ENCODE data around the gene LIN28B.

The LIN28B gene

GRCh38 chr6:104956731-104957294 is at the start of gene LIN28B:
TSS of gene LIN28B (plus strand) at chr6:104957107. CDS start at chr6:104957251, 144 bp downstream.
- no peak for DNase-seq (ENCODE audit: low read depth)
- Histone ChIP-seq H3K4me1 (ENCODE audit: control insufficient read depth, insufficient read depth, low read length) (peaks cover 4% of the 10 kb centered on the region), H3K9me3 (ENCODE audit: control insufficient read depth, low read length) (peaks cover 12% of the 10 kb centered on the region), H3K4me3 (ENCODE audit: low read length) (no peak within 1 kb of the TSS), H3K9ac (ENCODE audit: low read length) (no peak within 1 kb of the TSS), H3K27me3 (replicated peaks; ENCODE audit: control insufficient read depth, insufficient read depth, low read length) (peaks cover 76% of the 10 kb centered on the region), H3K36me3 (ENCODE audit: control insufficient read depth, insufficient read depth, low read length, severe bottlenecking) (no peaks in the 10 kb centered on the region)

- DNase-seq (ENCODE audit: low read depth): peak; percentile 6
- Histone ChIP-seq H3K4me1 (ENCODE audit: control insufficient read depth, insufficient read depth, low read length) (no peaks in the 10 kb centered on the region), H3K27me3 (replicated peaks; ENCODE audit: control insufficient read depth, insufficient read depth, low read length) (no peaks in the 10 kb centered on the region), H3K9me3 (ENCODE audit: control insufficient read depth, low read length) (peaks cover 6% of the 10 kb centered on the region), H3K4me3 (ENCODE audit: low read length) (no peak overlapping the region), H3K9ac (ENCODE audit: low read length) (no peak overlapping the region), H3K36me3 (ENCODE audit: control insufficient read depth, insufficient read depth, low read length, severe bottlenecking) (no peaks in the 10 kb centered on the region)
Observed at GRCh38 chr6:104908031-104908887, 48.6 kb upstream of the LIN28B start.

GRCh38 chr6:104908888-104909525 is 47.9 kb upstream of the LIN28B start:
- peaks cover 6% of the 10 kb centered on the region for H3K9me3 ChIP-seq (ENCODE audit: control insufficient read depth, low read length)
- no peaks in the 10 kb centered on the region for H3K36me3 ChIP-seq (ENCODE audit: control insufficient read depth, insufficient read depth, low read length, severe bottlenecking)
- no peaks in the 10 kb centered on the region for H3K4me1 ChIP-seq (ENCODE audit: control insufficient read depth, insufficient read depth, low read length)
- H3K9ac ChIP-seq (ENCODE audit: low read length): no peak overlapping the region
- no peak for DNase-seq (ENCODE audit: low read depth)
- no peaks in the 10 kb centered on the region for H3K27me3 ChIP-seq (replicated peaks; ENCODE audit: control insufficient read depth, insufficient read depth, low read length)
- H3K4me3 ChIP-seq (ENCODE audit: low read length): no peak overlapping the region

GRCh38 chr6:104921896-104922295 is 35.0 kb upstream of the LIN28B start:
- Histone ChIP-seq H3K4me3 (ENCODE audit: low read length) (no peak overlapping the region), H3K9ac (ENCODE audit: low read length) (no peak overlapping the region), H3K4me1 (ENCODE audit: control insufficient read depth, insufficient read depth, low read length) (no peaks in the 10 kb centered on the region), H3K27me3 (replicated peaks; ENCODE audit: control insufficient read depth, insufficient read depth, low read length) (peaks cover 7% of the 10 kb centered on the region), H3K9me3 (ENCODE audit: control insufficient read depth, low read length) (peaks cover 4% of the 10 kb centered on the region), H3K36me3 (ENCODE audit: control insufficient read depth, insufficient read depth, low read length, severe bottlenecking) (no peaks in the 10 kb centered on the region)
- DNase-seq (ENCODE audit: low read depth): no peak

GRCh38 chr6:104928141-104928540 is 28.8 kb upstream of the LIN28B start:
- DNase-seq (ENCODE audit: low read depth): no peak

GRCh38 chr6:104929353-104929752 is 27.6 kb upstream of the LIN28B start:
- H3K9me3 ChIP-seq (ENCODE audit: control insufficient read depth, low read length): no peaks in the 10 kb centered on the region
- no peak for DNase-seq (ENCODE audit: low read depth)
- no peaks in the 10 kb centered on the region for H3K36me3 ChIP-seq (ENCODE audit: control insufficient read depth, insufficient read depth, low read length, severe bottlenecking)
- peaks cover 18% of the 10 kb centered on the region for H3K27me3 ChIP-seq (replicated peaks; ENCODE audit: control insufficient read depth, insufficient read depth, low read length)
- H3K4me3 ChIP-seq (ENCODE audit: low read length): no peak overlapping the region
- H3K4me1 ChIP-seq (ENCODE audit: control insufficient read depth, insufficient read depth, low read length): no peaks in the 10 kb centered on the region
- no peak overlapping the region for H3K9ac ChIP-seq (ENCODE audit: low read length)

More at GRCh38 chr6:104928141-104928540, 28.8 kb upstream of the LIN28B start:
- Histone ChIP-seq H3K9ac (ENCODE audit: low read length) (no peak overlapping the region), H3K27me3 (replicated peaks; ENCODE audit: control insufficient read depth, insufficient read depth, low read length) (peaks cover 11% of the 10 kb centered on the region), H3K4me3 (ENCODE audit: low read length) (no peak overlapping the region), H3K4me1 (ENCODE audit: control insufficient read depth, insufficient read depth, low read length) (no peaks in the 10 kb centered on the region), H3K9me3 (ENCODE audit: control insufficient read depth, low read length) (no peaks in the 10 kb centered on the region), H3K36me3 (ENCODE audit: control insufficient read depth, insufficient read depth, low read length, severe bottlenecking) (no peaks in the 10 kb centered on the region)

- Histone ChIP-seq H3K9ac (ENCODE audit: low read length) (no peak overlapping the region), H3K4me3 (ENCODE audit: low read length) (no peak overlapping the region), H3K9me3 (ENCODE audit: control insufficient read depth, low read length) (no peaks in the 10 kb centered on the region), H3K36me3 (ENCODE audit: control insufficient read depth, insufficient read depth, low read length, severe bottlenecking) (no peaks in the 10 kb centered on the region), H3K4me1 (ENCODE audit: control insufficient read depth, insufficient read depth, low read length) (no peaks in the 10 kb centered on the region), H3K27me3 (replicated peaks; ENCODE audit: control insufficient read depth, insufficient read depth, low read length) (peaks cover 23% of the 10 kb centered on the region)
- no peak for DNase-seq (ENCODE audit: low read depth)
Observed at GRCh38 chr6:104930939-104931338, 26.0 kb upstream of the LIN28B start.

GRCh38 chr6:104936766-104937535 is 20.0 kb upstream of the LIN28B start:
- no peak overlapping the region for H3K4me3 ChIP-seq (ENCODE audit: low read length)
- no peaks in the 10 kb centered on the region for H3K36me3 ChIP-seq (ENCODE audit: control insufficient read depth, insufficient read depth, low read length, severe bottlenecking)
- peaks cover 4% of the 10 kb centered on the region for H3K4me1 ChIP-seq (ENCODE audit: control insufficient read depth, insufficient read depth, low read length)
- H3K9ac ChIP-seq (ENCODE audit: low read length): no peak overlapping the region
- H3K9me3 ChIP-seq (ENCODE audit: control insufficient read depth, low read length): peaks cover 10% of the 10 kb centered on the region
- peaks cover 29% of the 10 kb centered on the region for H3K27me3 ChIP-seq (replicated peaks; ENCODE audit: control insufficient read depth, insufficient read depth, low read length)
- DNase-seq (ENCODE audit: low read depth): no peak

- Histone ChIP-seq H3K9me3 (ENCODE audit: control insufficient read depth, low read length) (peaks cover 10% of the 10 kb centered on the region), H3K4me3 (ENCODE audit: low read length) (peak overlapping the region; percentile 75), H3K36me3 (ENCODE audit: control insufficient read depth, insufficient read depth, low read length, severe bottlenecking) (no peaks in the 10 kb centered on the region), H3K4me1 (ENCODE audit: control insufficient read depth, insufficient read depth, low read length) (peaks cover 4% of the 10 kb centered on the region), H3K27me3 (replicated peaks; ENCODE audit: control insufficient read depth, insufficient read depth, low read length) (peaks cover 32% of the 10 kb centered on the region), H3K9ac (ENCODE audit: low read length) (no peak overlapping the region)
- DNase-seq (ENCODE audit: low read depth): no peak
Observed at GRCh38 chr6:104940238-104940892, 16.5 kb upstream of the LIN28B start.

GRCh38 chr6:104940893-104941728 is 15.8 kb upstream of the LIN28B start:
- H3K4me1 ChIP-seq (ENCODE audit: control insufficient read depth, insufficient read depth, low read length): peaks cover 4% of the 10 kb centered on the region
- peaks cover 32% of the 10 kb centered on the region for H3K27me3 ChIP-seq (replicated peaks; ENCODE audit: control insufficient read depth, insufficient read depth, low read length)
- H3K9me3 ChIP-seq (ENCODE audit: control insufficient read depth, low read length): peaks cover 10% of the 10 kb centered on the region
- H3K36me3 ChIP-seq (ENCODE audit: control insufficient read depth, insufficient read depth, low read length, severe bottlenecking): no peaks in the 10 kb centered on the region
- H3K4me3 ChIP-seq (ENCODE audit: low read length): peak overlapping the region; percentile 75
- no peak overlapping the region for H3K9ac ChIP-seq (ENCODE audit: low read length)
- DNase-seq (ENCODE audit: low read depth): peak; percentile 75
